Measurements from ENCODE around the gene ROBO3. TPM values are rescaled to one million over a fixed set of nuclear protein-coding genes. Genes with fewer than 3 reads are reported as not detected.

The ROBO3 gene
- total RNA-seq, 1 donor from 2014 or later, result 14.1 TPM

GRCh38 chr11:124875943-124876817 is 10.9 kb downstream of the ROBO3 start:
- peak; percentile 93 for DNase-seq (ENCODE audit: low read depth)

GRCh38 chr11:124876818-124877630 is 11.8 kb downstream of the ROBO3 start:
- DNase-seq (ENCODE audit: low read depth), result no peak

GRCh38 chr11:124877631-124877909 is 12.3 kb downstream of the ROBO3 start:
- DNase-seq (ENCODE audit: low read depth), result no peak

GRCh38 chr11:124877910-124878758 is 12.9 kb downstream of the ROBO3 start:
- no peak for DNase-seq (ENCODE audit: low read depth)

GRCh38 chr11:124878759-124879492 is 13.7 kb downstream of the ROBO3 start:
- DNase-seq (ENCODE audit: low read depth), result no peak

- DNase-seq (ENCODE audit: low read depth), result no peak
These were observed 14.5 kb downstream of the ROBO3 start for GRCh38 chr11:124879493-124880289.

GRCh38 chr11:124880290-124880611 is 15.0 kb downstream of the ROBO3 start:
- DNase-seq (ENCODE audit: low read depth), result no peak

GRCh38 chr11:124880958-124881357 is 15.7 kb downstream of the ROBO3 start:
- no peak for DNase-seq (ENCODE audit: low read depth)

- DNase-seq (ENCODE audit: low read depth), result peak; percentile 67
These were observed 17.3 kb downstream of the ROBO3 start for GRCh38 chr11:124882339-124883071.

GRCh38 chr11:124884340-124884739 is 19.1 kb downstream of the ROBO3 start:
- DNase-seq (ENCODE audit: low read depth), result no peak

- no peak for DNase-seq (ENCODE audit: low read depth)
These were observed 19.7 kb downstream of the ROBO3 start for GRCh38 chr11:124884869-124885479.

- DNase-seq (ENCODE audit: low read depth), result no peak
These were observed 21.2 kb downstream of the ROBO3 start for GRCh38 chr11:124886476-124886875.

GRCh38 chr11:124886978-124887666 is 21.9 kb downstream of the ROBO3 start:
- DNase-seq (ENCODE audit: low read depth), result no peak

- DNase-seq (ENCODE audit: low read depth), result no peak
These were observed 22.4 kb downstream of the ROBO3 start for GRCh38 chr11:124887667-124888013.

- no peak for DNase-seq (ENCODE audit: low read depth)
These were observed 24.2 kb downstream of the ROBO3 start for GRCh38 chr11:124889191-124890091.

- DNase-seq (ENCODE audit: low read depth), result no peak
These were observed 24.9 kb downstream of the ROBO3 start for GRCh38 chr11:124890151-124890550.

GRCh38 chr11:124890683-124891372 is 25.6 kb downstream of the ROBO3 start:
- no peak for DNase-seq (ENCODE audit: low read depth)
